ENCODE data around the gene SMTN. TPM values are rescaled to one million over a fixed set of nuclear protein-coding genes. Genes with fewer than 3 reads are reported as not detected.

The SMTN gene
- total RNA-seq, 1 donor from 2014 or later, result 17.9 TPM

GRCh38 chr22:31142285-31142684 is 61.2 kb downstream of the SMTN start:
- Mint-ChIP-seq H3K27me3 (peaks cover 2% of the 10 kb centered on the region), H3K27ac (no peak overlapping the region), H3K9me3 (no peaks in the 10 kb centered on the region), H3K4me1 (peaks cover 6% of the 10 kb centered on the region), H3K4me3 (no peak overlapping the region), H3K36me3 (ENCODE audit: low read depth) (no peaks in the 10 kb centered on the region)
- intact Hi-C loops (cut with micrococcal nuclease), result no loop called here
- DNase-seq, result no peak

GRCh38 chr22:31143038-31143437 is 61.9 kb downstream of the SMTN start:
- DNase-seq, result no peak
- intact Hi-C loops (cut with micrococcal nuclease), result no loop called here
- Mint-ChIP-seq H3K36me3 (ENCODE audit: low read depth) (no peaks in the 10 kb centered on the region), H3K4me1 (peaks cover 6% of the 10 kb centered on the region), H3K27ac (no peak overlapping the region), H3K4me3 (no peak overlapping the region), H3K9me3 (no peaks in the 10 kb centered on the region), H3K27me3 (peaks cover 2% of the 10 kb centered on the region)

DNA sequence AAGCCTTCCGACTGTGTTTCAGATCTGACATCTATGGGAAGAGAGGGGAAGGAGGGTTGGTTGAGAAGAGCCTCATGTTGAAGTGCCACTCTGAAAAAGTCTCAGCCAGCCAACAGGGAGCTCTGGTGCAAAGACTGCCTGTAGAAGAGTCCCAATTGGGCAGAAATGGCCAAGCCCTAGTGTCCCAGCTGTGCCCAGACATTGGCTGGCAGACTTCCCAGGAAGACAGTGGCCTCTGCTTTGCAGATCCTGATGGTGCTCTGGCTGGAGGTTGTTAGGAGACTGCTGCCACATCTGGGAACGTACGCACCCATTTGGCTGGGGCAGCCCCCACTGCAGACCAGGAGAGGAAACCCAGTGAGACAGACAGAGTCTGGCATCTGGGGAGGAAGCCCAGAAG is 62.4 kb downstream of the SMTN start:
- intact Hi-C loops (cut with micrococcal nuclease), result no loop called here
- peaks cover 6% of the 10 kb centered on the region for H3K4me1 Mint-ChIP-seq
- H3K36me3 Mint-ChIP-seq (ENCODE audit: low read depth), result no peaks in the 10 kb centered on the region
- H3K9me3 Mint-ChIP-seq, result no peaks in the 10 kb centered on the region
- no peak for DNase-seq
- no peak overlapping the region for H3K27ac Mint-ChIP-seq
- H3K4me3 Mint-ChIP-seq, result no peak overlapping the region
- peaks cover 2% of the 10 kb centered on the region for H3K27me3 Mint-ChIP-seq

DNA sequence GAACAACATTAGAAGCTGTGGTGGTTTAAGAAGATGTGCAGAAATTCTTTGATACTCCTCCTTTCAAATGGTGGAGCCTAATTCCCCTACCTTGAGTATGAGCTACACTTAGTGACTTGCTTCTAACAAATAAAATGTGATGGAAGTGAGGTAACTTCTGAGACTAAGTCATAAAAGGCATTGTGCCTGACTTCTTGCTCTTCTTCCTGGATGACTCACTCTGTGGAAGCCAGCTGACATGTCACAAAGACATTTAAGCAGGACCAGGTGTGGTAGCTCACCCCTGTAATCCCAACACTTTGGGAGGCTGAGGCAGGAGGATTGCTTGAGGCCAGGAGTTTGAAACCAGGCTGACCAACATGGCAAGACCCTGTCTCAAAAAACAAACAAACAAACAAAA is 63.1 kb downstream of the SMTN start:
- intact Hi-C loops (cut with micrococcal nuclease), result no loop called here
- Mint-ChIP-seq H3K27ac (no peak overlapping the region), H3K4me1 (peaks cover 6% of the 10 kb centered on the region), H3K9me3 (no peaks in the 10 kb centered on the region), H3K4me3 (no peak overlapping the region), H3K27me3 (peaks cover 2% of the 10 kb centered on the region), H3K36me3 (ENCODE audit: low read depth) (no peaks in the 10 kb centered on the region)
- DNase-seq, result no peak

DNA sequence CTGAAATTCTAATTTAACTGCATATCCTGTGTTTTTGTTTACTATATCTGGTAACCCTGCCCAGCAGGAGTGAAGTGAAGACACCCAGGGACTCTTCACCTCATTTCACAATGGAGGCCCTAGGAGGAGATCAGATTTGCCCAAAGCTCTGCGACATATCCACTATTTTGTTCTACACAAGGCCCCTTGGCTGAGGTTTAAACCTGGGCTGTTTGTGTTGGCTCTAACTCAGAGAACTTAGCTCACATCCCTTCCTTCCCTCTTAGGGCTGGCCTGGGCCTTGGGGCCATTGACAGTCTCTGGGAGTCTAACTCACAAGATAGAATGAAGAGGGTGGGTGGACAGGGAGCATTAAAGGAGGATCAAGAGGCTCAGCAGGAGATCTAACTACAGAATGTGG is 67.4 kb downstream of the SMTN start:
- H3K36me3 Mint-ChIP-seq (ENCODE audit: low read depth), result no peaks in the 10 kb centered on the region
- intact Hi-C loops (cut with micrococcal nuclease), result no loop called here
- H3K27ac Mint-ChIP-seq, result no peak overlapping the region
- no peaks in the 10 kb centered on the region for H3K9me3 Mint-ChIP-seq
- peaks cover 1% of the 10 kb centered on the region for H3K27me3 Mint-ChIP-seq
- H3K4me3 Mint-ChIP-seq, result no peak overlapping the region
- H3K4me1 Mint-ChIP-seq, result peaks cover 8% of the 10 kb centered on the region
- no peak for DNase-seq

- intact Hi-C loops (cut with micrococcal nuclease), result no loop called here
- peaks cover 5% of the 10 kb centered on the region for H3K4me1 Mint-ChIP-seq
- no peak overlapping the region for H3K4me3 Mint-ChIP-seq
- H3K27me3 Mint-ChIP-seq, result peaks cover 3% of the 10 kb centered on the region
- no peaks in the 10 kb centered on the region for H3K9me3 Mint-ChIP-seq
- H3K27ac Mint-ChIP-seq, result no peak overlapping the region
- H3K36me3 Mint-ChIP-seq (ENCODE audit: low read depth), result no peaks in the 10 kb centered on the region
- DNase-seq, result peak; percentile 77
These were observed 68.0 kb downstream of the SMTN start for GRCh38 chr22:31148953-31149627.

DNA sequence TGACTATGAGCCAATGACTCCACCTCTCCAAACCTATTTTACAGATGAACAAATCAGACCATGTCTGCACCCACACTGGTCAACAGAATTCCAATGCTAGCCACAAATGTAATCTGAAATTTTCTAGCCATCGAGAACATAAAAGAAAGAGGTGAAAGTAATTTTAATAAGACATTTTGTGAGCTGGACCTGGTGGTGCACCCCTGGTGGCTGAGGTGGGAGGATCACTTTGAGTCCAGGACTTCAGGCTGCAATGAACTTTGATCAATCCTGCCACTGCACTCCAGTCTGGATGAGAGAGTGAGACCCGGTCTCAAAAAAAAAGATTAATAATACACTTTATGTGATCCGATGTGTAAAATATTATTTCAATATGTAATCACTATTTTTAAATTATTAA is 69.5 kb downstream of the SMTN start:
- H3K9me3 Mint-ChIP-seq, result no peaks in the 10 kb centered on the region
- H3K4me1 Mint-ChIP-seq, result peaks cover 2% of the 10 kb centered on the region
- intact Hi-C loops (cut with micrococcal nuclease), result no loop called here
- no peak overlapping the region for H3K4me3 Mint-ChIP-seq
- no peak for DNase-seq
- H3K27me3 Mint-ChIP-seq, result peaks cover 3% of the 10 kb centered on the region
- no peak overlapping the region for H3K27ac Mint-ChIP-seq
- H3K36me3 Mint-ChIP-seq (ENCODE audit: low read depth), result no peaks in the 10 kb centered on the region

GRCh38 chr22:31151872-31152271 is 70.8 kb downstream of the SMTN start:
- H3K4me1 Mint-ChIP-seq, result peaks cover 2% of the 10 kb centered on the region
- peaks cover 3% of the 10 kb centered on the region for H3K27me3 Mint-ChIP-seq
- DNase-seq, result no peak
- no peak overlapping the region for H3K27ac Mint-ChIP-seq
- intact Hi-C loops (cut with micrococcal nuclease), result no loop called here
- H3K4me3 Mint-ChIP-seq, result no peak overlapping the region
- H3K9me3 Mint-ChIP-seq, result no peaks in the 10 kb centered on the region
- H3K36me3 Mint-ChIP-seq (ENCODE audit: low read depth), result no peaks in the 10 kb centered on the region

DNA sequence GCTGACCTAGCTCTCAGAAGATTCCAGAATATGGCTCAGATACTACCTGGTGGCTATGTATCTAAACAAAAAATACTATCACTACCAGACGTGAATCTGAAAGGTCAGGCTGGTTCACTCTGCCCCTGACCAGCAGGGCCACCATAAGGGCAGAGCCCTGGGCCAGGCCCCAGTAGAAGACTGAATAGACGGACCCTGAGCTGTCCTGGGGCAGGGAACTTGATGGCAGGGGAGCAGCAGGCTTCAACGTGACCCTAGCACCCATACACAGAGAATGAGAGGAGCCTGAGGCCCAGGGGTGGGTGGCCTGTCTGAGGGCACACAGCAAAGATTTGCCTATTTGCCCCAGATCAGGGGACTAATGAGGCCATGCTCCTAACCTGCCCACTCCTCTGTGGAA is 72.2 kb downstream of the SMTN start:
- intact Hi-C loops (cut with micrococcal nuclease), result no loop called here
- Mint-ChIP-seq H3K36me3 (ENCODE audit: low read depth) (no peaks in the 10 kb centered on the region), H3K4me1 (peaks cover 2% of the 10 kb centered on the region), H3K27ac (no peak overlapping the region), H3K4me3 (no peak overlapping the region), H3K9me3 (no peaks in the 10 kb centered on the region), H3K27me3 (peaks cover 7% of the 10 kb centered on the region)
- DNase-seq, result no peak

Other genes starting within 250 kb of the SMTN start
- 50.6 and 50.8 TPM in 2 replicates for gene MORC2, start 112.5 kb upstream of the SMTN start, total RNA-seq
- gene TUG1, start 112.1 kb upstream of the SMTN start, total RNA-seq, result 68.1 and 69.1 TPM in 2 replicates
- 7.4 and 8.2 TPM in 2 replicates for gene SELENOM, start 26.2 kb downstream of the SMTN start, total RNA-seq
- 0.07 and 0.26 TPM in 2 replicates for gene INPP5J, start 41.6 kb downstream of the SMTN start, total RNA-seq
- not detected in 2 replicates for gene PLA2G3, start 59.2 kb downstream of the SMTN start, total RNA-seq
- gene RNF185, start 78.9 kb downstream of the SMTN start, total RNA-seq, result 17.0 and 19.4 TPM in 2 replicates
- gene LIMK2, start 131.0 kb downstream of the SMTN start, total RNA-seq, result 34.2 and 35.9 TPM in 2 replicates
- 12.4 TPM in 2 replicates for gene PIK3IP1, start 211.2 kb downstream of the SMTN start, total RNA-seq

All from activated CD4-positive, alpha-beta T cell treated with anti-CD3 and anti-CD28 coated beads, Interleukin-2, amount 10 ng/mL, durations not matched to agents 24 days and 14 days (primary cell).